Natural killer cell (primary cell): ENCODE measurements around the gene FER. TPM values are rescaled to one million over a fixed set of nuclear protein-coding genes. Genes with fewer than 3 reads are reported as not detected.
A peak's percentile ranks its signal among the peaks of the same experiment; 100 is the strongest.

Experiments used
- ATAC-seq, 3 donors: fragments of 150-1000 bp in 2 of 3; fragments of 200-7000 bp in 1 of 3; cut with Tn5 transposase; 1 replicate in 1 of 3; 2 replicates in 2 of 3; pipeline ENCODE4 v1.10.0; 2021; ENCODE audit warnings: mild to moderate bottlenecking in 2 of 3, moderate library complexity in 2 of 3
- DNase-seq, 2 donors: peaks; one replicate each; pipeline versions ENCODE4 v3.0.0 to v3.0.0-alpha.2; 2013 to 2021; ENCODE audit warnings: mixed read lengths in 1 of 2
- H3K27ac ChIP-seq: one replicate; pipeline ENCODE4 v1.5.1; 2013; ENCODE audit warnings: mild to moderate bottlenecking, low read length
- H3K27me3 ChIP-seq: one replicate; pipeline ENCODE4 v1.6.1; 2013; ENCODE audit warnings: low read length; ENCODE audit not compliant: control insufficient read depth, insufficient read depth
- H3K36me3 ChIP-seq: one replicate; pipeline ENCODE4 v1.6.1; 2013; ENCODE audit warnings: low read length; ENCODE audit not compliant: control insufficient read depth, insufficient read depth
- H3K4me1 ChIP-seq: one replicate; pipeline ENCODE4 v1.6.1; 2013; ENCODE audit warnings: low read length; ENCODE audit not compliant: control insufficient read depth, insufficient read depth
- H3K4me3 ChIP-seq: one replicate; pipeline ENCODE4 v1.5.1; 2013; ENCODE audit warnings: low read length
- H3K9me3 ChIP-seq: one replicate; pipeline ENCODE4 v1.6.1; 2013; ENCODE audit warnings: low read length; ENCODE audit not compliant: control insufficient read depth, insufficient read depth
- H3K27ac Mint-ChIP-seq, 2 donors: one replicate each; pipeline ENCODE4 v1.8.0; 2022; ENCODE audit warnings: mild to moderate bottlenecking in 2 of 2, mixed read lengths in 2 of 2, moderate library complexity in 1 of 2
- H3K27me3 Mint-ChIP-seq, 2 donors: one replicate each; pipeline ENCODE4 v1.8.0; 2022; ENCODE audit warnings: low read depth in 2 of 2, mixed read lengths in 2 of 2
- H3K36me3 Mint-ChIP-seq: one replicate; pipeline ENCODE4 v1.8.0; 2022; ENCODE audit warnings: mixed read lengths
- H3K4me1 Mint-ChIP-seq, 2 donors: one replicate each; pipeline ENCODE4 v1.8.0; 2022; ENCODE audit warnings: mixed read lengths in 2 of 2
- H3K4me3 Mint-ChIP-seq: one replicate; pipeline ENCODE4 v1.8.0; 2022; ENCODE audit warnings: mild to moderate bottlenecking, moderate library complexity, mixed read lengths
- H3K9me3 Mint-ChIP-seq, 2 donors: one replicate each; pipeline ENCODE4 v1.8.0; 2022; ENCODE audit warnings: mixed read lengths in 2 of 2
- WGBS: methylation state at CpG from one replicate; pipeline ENCODE4 v1.1.7; 2013; ENCODE audit warnings: missing lambda C conversion rate; ENCODE audit not compliant: insufficient coverage; 5-methylcytosine and 5-hydroxymethylcytosine counted together
- intact Hi-C: fragments of 100-400 bp; cut with micrococcal nuclease; formaldehyde crosslinking; loops from one replicate; pipeline ENCODE4 v1.14.2; 2022
- total RNA-seq, 4 donors: library from RNA; stranded (reverse); fragments of 120-200 nt in 1 of 4; gene quantifications; one replicate each; pipeline versions ENCODE4 v1.2.3 to v1.2.4, GENCODE V29; 2013 to 2022
- TF ChIP-seq, protein P1 (sequence below): fragments of 200-600 bp; IDR thresholded peaks from one replicate; pipeline ENCODE4 v1.8.0; 2022; ENCODE audit warnings: antibody characterized with exemption

Gene FER
- total RNA-seq, 3 donors from 2014 or later (not counting 1 experiment from before 2014, with no cell fraction given): 17.3 to 25.2 (median 19.4) TPM

DNA sequence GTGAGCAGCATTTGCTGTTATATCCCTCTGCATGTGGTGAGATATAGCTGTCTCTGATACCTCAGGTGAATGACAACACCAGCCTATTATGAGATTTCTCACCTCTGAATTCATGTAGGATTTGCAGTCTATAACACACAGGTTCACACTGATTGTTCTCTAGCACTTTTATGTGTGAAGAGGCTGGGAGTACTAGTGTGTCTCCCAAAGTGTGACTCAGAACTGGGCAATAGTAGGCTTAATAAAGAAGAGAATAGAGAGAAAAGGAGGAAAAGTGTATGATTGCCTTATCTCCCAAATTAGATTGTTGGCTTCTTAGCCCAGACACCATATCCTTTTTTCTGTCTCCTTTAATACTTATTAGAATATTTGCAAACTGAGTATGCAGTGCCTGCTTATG, 430.1 kb downstream of the FER start:
- Mint-ChIP-seq H3K27me3 (no peaks in the 10 kb centered on the region), H3K4me3 (no peak overlapping the region), H3K9me3 (no peaks in the 10 kb centered on the region), H3K27ac (no peak overlapping the region), H3K36me3 (no peaks in the 10 kb centered on the region), H3K4me1 (no peaks in the 10 kb centered on the region)
- DNase-seq (no peak), ATAC-seq (peak in 1 of 3 donors; percentile 10)
- H3K36me3 ChIP-seq: no peaks in the 10 kb centered on the region
- intact Hi-C loops: no loop called here
- no peaks in the 10 kb centered on the region for H3K27me3 ChIP-seq
- H3K4me1 ChIP-seq: no peaks in the 10 kb centered on the region
- no peak overlapping the region for H3K4me3 ChIP-seq
- no peak overlapping the region for H3K27ac ChIP-seq
- TF ChIP-seq, protein P1, sequence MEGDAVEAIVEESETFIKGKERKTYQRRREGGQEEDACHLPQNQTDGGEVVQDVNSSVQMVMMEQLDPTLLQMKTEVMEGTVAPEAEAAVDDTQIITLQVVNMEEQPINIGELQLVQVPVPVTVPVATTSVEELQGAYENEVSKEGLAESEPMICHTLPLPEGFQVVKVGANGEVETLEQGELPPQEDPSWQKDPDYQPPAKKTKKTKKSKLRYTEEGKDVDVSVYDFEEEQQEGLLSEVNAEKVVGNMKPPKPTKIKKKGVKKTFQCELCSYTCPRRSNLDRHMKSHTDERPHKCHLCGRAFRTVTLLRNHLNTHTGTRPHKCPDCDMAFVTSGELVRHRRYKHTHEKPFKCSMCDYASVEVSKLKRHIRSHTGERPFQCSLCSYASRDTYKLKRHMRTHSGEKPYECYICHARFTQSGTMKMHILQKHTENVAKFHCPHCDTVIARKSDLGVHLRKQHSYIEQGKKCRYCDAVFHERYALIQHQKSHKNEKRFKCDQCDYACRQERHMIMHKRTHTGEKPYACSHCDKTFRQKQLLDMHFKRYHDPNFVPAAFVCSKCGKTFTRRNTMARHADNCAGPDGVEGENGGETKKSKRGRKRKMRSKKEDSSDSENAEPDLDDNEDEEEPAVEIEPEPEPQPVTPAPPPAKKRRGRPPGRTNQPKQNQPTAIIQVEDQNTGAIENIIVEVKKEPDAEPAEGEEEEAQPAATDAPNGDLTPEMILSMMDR: no peak
- no peaks in the 10 kb centered on the region for H3K9me3 ChIP-seq

DNA sequence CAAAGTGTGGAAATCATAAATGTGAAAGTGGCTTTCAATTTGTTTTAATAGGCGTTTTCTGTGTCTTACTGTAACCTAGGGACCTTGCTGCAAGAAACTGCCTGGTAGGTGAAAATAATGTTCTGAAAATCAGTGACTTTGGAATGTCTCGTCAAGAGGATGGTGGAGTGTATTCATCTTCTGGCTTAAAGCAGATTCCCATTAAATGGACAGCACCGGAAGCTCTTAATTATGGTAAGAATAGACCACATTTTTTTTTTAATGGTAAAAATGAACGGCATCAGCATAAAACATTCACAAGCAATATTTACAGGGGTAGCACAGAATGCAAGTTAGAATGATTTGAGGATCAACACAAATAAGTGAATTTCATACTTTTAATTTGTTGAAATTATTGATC, 433.0 kb downstream of the FER start:
- H3K4me3 ChIP-seq: no peak overlapping the region
- H3K27ac ChIP-seq: no peak overlapping the region
- H3K4me1 ChIP-seq: no peaks in the 10 kb centered on the region
- H3K36me3 ChIP-seq: no peaks in the 10 kb centered on the region
- 93% methylated on average over 3 of the region's 4 CpGs for WGBS
- Mint-ChIP-seq H3K4me1 (no peaks in the 10 kb centered on the region), H3K36me3 (no peaks in the 10 kb centered on the region), H3K27ac (no peak overlapping the region), H3K4me3 (no peak overlapping the region), H3K27me3 (no peaks in the 10 kb centered on the region), H3K9me3 (no peaks in the 10 kb centered on the region)
- ATAC-seq (no peak), DNase-seq (no peak)
- no peaks in the 10 kb centered on the region for H3K9me3 ChIP-seq
- no peaks in the 10 kb centered on the region for H3K27me3 ChIP-seq
- TF ChIP-seq, protein P1: no peak
- intact Hi-C loops: no loop called here

DNA sequence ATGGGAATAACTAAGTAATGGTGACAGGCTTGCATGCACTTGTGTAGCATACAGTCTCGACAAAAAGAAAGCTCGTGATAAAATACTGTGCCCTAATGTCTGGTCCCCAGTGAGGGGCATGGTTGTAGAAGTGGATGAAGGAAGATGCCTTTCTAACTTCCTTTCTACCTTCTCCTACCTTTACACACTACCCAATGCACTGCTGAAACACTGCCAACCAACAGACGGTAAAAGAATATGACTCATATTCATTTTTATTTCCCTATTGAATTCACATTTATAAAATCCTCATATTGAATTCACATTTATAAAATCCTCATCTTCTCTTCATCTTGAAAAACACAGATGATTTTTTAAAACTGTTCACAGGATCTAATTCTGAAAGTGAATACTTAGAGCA, 439.1 kb downstream of the FER start:
- H3K4me1 Mint-ChIP-seq: peaks cover 0 to 4% of the 10 kb centered on the region in 2 donors
- DNase-seq: no peak
- WGBS: 97% methylated on average over 3 of the region's 3 CpGs
- H3K4me3 Mint-ChIP-seq: no peak overlapping the region
- Histone ChIP-seq H3K27ac (no peak overlapping the region), H3K4me1 (no peaks in the 10 kb centered on the region), H3K27me3 (no peaks in the 10 kb centered on the region), H3K4me3 (no peak overlapping the region), H3K9me3 (no peaks in the 10 kb centered on the region), H3K36me3 (no peaks in the 10 kb centered on the region)
- no peaks in the 10 kb centered on the region for H3K36me3 Mint-ChIP-seq
- intact Hi-C loops: no loop called here
- no peak overlapping the region for H3K27ac Mint-ChIP-seq
- TF ChIP-seq, protein P1: no peak
- no peak for ATAC-seq
- no peaks in the 10 kb centered on the region for H3K27me3 Mint-ChIP-seq
- H3K9me3 Mint-ChIP-seq: no peaks in the 10 kb centered on the region

DNA sequence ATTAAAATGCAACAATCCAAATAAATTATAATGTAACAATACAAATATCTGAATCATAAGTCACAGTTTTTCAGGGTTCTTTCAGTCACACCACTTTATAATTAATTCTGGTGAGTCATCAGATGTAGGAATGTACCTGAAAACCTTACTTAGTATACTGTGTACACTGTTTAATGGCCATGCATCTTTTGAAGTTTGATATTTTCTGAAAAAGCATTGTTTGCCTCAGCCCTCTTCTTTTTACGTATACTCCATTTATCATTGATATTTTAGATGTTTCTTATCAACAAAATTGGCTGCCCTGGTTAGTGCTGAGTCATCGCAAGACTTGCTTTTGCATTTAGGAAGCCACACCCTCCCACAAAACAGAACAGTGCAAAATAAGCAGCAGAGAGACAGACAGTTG, 443.5 kb downstream of the FER start:
- Histone ChIP-seq H3K27ac (no peak overlapping the region), H3K27me3 (no peaks in the 10 kb centered on the region), H3K9me3 (no peaks in the 10 kb centered on the region), H3K4me1 (no peaks in the 10 kb centered on the region), H3K4me3 (no peak overlapping the region), H3K36me3 (no peaks in the 10 kb centered on the region)
- H3K27ac Mint-ChIP-seq: no peak overlapping the region
- H3K4me3 Mint-ChIP-seq: no peak overlapping the region
- H3K36me3 Mint-ChIP-seq: no peaks in the 10 kb centered on the region
- ATAC-seq: peak in 1 of 3 donors; percentile 29
- H3K4me1 Mint-ChIP-seq: peaks cover 0 to 4% of the 10 kb centered on the region in 2 donors
- DNase-seq: no peak
- intact Hi-C loops: no loop called here
- no peaks in the 10 kb centered on the region for H3K9me3 Mint-ChIP-seq
- H3K27me3 Mint-ChIP-seq: no peaks in the 10 kb centered on the region
- TF ChIP-seq, protein P1: no peak
- WGBS: 14% methylated on average over 1 of the region's 2 CpGs
